ENCODE measurements around the gene TADA3.
A peak's percentile ranks its signal among the peaks of the same experiment; 100 is the strongest.

The TADA3 gene

DNA sequence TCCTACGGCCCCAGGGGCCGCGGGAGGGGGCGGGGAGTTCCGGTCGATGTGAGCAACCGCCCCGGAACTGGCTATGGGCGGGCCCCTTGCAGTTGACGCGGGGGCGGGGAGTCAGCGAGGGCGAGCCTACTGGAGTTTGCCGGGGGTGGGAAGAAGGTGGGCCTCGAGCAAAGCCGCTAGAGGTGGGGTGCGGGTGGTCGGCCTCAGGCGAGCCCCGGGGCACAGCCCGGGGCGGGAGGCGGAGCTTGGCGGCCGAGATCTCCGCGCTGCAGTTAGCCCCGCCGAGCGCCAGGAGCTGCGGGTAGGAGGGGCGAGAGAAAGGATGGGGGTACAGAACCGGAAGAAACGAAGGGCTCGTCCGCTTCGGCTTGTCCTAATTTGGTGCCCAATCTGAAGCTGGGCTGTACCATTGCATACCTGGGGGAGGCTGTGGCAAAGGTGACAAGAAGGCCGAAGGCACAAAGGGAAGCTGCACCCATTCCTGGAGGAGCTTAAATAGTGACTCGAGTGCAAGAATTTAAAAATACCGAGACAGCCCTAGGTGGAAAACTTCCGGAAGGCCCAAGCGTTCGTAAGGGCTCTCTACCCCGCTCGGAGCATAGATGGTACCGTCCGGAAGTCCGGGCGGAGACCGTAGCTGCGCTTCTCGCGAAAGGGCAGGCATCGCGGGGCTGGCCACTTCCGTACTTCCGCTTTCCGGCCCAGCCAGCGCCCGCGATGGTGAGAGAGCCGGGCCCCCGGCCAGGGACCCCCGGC, at the start of gene TADA3, which contains the start of gene ARPC4:
Gene TADA3 (minus strand): TSS at position 69 of the 756 bp plus-strand sequence. CDS start 1,007 bp downstream, outside the sequence.
Gene ARPC4 (plus strand): TSS at position 678 of the 756 bp plus-strand sequence. CDS start 40 bp downstream, at position 718.
- DNase-seq (ENCODE audit: low read depth): peak; percentile 92

DNA sequence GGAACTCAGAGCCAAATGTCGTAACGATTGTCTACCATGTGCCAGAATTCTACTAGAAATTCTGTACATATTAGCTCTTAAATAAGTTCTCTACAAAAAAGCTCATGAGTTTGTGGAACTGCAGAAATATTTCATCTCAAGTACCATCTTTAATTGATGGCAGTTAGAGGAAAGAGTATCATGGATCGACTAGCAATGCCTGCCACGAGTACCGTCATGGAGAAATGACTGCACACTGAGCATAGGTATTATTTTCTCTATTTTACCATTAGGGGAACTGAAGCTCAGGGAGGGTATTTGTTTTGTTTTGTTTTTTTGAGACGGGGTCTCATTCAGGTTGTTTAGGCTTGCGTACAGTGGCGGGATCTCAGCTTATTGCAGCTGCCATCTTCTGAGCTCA, 48.7 kb upstream of the TADA3 start:
- DNase-seq (ENCODE audit: low read depth): no peak

DNA sequence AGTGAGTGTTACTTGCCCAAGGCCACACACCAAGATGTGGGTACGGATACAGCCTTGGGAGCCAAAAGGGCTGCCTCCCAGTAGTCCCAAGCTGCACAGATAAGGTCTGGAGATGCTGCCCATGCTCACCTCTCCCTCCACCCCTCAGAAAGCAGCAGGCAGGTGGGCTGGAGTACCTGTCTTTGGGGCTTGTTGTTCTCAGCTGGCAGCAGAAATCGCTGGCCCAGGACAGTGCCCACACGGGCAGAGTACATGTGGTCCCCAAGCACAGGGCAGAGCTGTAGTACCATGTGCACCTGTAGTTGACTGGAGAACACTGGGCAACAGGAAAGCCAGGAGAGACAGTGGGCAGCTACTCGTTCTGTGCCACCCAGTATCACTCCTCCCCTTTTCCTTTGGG, 46.6 kb upstream of the TADA3 start:
- no peak for DNase-seq (ENCODE audit: low read depth)

DNA sequence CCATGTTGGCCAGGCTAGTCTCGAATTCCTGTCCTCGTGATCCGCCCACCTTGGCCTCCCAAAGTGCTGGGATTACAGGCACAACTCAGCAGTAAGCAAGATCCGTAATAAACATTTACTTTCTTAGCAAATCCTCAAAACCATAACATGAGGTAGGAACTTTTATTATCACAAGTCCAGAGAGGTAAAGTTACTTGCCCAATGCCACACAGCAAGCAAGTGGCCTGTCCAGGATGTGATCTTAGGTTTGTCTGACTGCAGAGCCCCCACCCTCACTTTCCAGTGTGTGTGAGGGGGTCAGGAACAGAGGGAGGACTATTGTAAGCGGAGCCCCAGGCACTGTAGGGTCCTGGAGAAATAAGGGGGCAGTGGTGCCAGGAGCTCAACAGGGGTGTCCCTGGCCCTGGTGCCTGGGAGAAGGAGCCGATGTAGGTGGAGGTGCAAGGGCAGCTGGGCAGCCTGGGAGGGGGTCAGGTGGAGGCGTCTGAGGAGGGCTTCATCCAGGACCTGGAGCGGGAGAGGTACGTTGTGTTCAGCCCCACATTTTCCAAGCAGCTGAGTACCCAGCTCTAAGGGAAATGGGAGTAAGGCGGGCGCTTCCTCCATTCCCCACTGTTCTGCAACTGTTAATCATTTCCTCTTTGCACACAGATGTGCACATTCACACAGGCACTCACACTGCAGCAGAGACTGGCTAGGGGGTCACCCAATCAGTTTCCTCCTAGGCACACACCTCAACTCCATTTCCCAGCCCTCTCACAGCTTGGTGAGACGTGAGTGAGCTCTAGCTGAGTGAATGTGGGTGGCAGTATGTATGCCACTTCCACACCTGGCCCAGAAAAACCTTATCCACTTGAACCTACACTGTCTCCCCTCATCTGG, 45.7 kb upstream of the TADA3 start:
- no peak for DNase-seq (ENCODE audit: low read depth)

DNA sequence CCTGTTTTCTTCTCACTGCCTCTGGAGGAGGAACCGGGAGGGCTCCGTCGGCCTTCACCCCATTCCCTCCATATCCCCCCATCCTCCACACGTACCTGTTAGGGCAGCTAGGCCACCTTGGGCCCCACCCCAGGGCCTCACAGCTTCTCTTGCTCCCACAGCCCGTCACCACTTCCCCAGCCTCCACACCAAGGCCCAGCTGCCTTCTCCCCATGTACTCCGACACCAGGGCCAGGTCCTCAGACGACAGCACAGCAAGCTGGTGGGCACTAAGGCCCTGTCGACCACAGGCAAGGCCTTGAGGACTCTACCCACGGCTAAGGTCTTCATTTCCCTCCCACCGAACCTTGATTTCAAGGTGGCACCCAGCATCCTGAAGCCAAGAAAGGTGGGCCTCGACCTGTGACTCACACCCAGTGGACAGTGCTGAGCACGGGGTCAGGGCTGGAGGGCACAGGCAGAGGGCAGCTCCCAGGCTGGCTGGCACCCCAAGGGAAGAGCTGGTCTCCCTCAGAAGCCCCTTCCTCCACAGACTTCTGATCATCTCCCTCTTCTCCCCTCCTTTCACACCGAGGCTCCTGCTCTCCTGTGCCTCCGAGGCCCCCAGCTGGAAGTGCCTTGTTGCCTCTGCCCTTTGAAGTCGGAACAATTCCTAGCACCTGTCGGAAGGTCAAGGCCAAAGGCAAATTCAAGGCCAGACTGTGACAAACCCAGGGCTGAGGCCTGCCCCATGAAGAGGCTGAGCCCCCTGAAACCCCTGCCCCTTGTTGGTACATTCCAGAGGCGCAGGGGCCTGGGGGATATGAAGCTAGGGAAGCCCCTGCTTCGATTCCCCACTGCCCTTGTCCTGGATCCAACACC, 42.5 kb upstream of the TADA3 start:
- DNase-seq (ENCODE audit: low read depth): no peak

DNA sequence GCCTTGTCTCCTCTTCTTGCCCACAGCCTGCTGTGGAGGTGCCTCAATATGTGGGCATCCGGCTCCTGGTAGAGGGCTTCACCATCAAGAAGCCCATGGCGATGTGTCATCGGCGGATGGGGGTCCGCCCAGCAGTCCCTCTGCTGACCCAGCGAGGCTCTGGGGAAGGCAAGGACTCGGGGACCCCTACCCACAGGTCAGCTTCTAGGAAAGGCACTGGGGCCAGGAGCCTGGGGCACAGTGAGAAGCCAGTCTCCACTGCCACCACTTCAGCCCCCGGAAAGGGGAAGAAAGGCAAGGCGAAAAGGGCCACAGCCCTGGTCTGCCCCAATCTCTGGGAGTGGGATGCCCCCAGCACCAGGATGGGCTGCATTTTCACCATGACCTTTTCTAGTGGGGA, 40.8 kb upstream of the TADA3 start:
- DNase-seq (ENCODE audit: low read depth): no peak

GRCh38 chr3:9831253-9831652, 39.0 kb upstream of the TADA3 start:
- DNase-seq (ENCODE audit: low read depth): no peak

- no peak for DNase-seq (ENCODE audit: low read depth)
Measured at GRCh38 chr3:9828801-9829755, 36.8 kb upstream of the TADA3 start.

- DNase-seq (ENCODE audit: low read depth): no peak
Measured at GRCh38 chr3:9826815-9827573, 34.7 kb upstream of the TADA3 start.

- DNase-seq (ENCODE audit: low read depth): no peak
Measured at GRCh38 chr3:9825451-9826040, 33.3 kb upstream of the TADA3 start.

GRCh38 chr3:9820946-9821345, 28.7 kb upstream of the TADA3 start:
- no peak for DNase-seq (ENCODE audit: low read depth)

DNA sequence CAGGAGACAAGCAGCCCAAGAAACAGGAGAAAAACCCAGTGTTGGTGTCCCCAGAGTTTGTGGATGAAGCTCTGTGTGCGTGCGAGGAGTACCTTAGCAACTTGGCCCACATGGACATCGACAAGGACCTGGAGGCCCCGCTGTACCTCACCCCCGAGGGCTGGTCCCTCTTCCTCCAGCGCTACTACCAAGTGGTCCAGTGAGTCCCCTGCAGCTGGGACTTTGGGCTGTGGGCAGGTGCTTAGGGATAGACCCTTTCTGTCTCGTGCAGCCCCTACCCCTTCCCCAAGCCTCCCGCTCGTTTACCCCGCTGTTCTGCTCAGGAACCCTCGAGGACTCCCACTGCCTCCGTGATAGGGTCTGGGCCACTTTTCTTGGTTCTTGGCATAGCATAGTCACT, 28.3 kb upstream of the TADA3 start:
- no peak for DNase-seq (ENCODE audit: low read depth)

DNA sequence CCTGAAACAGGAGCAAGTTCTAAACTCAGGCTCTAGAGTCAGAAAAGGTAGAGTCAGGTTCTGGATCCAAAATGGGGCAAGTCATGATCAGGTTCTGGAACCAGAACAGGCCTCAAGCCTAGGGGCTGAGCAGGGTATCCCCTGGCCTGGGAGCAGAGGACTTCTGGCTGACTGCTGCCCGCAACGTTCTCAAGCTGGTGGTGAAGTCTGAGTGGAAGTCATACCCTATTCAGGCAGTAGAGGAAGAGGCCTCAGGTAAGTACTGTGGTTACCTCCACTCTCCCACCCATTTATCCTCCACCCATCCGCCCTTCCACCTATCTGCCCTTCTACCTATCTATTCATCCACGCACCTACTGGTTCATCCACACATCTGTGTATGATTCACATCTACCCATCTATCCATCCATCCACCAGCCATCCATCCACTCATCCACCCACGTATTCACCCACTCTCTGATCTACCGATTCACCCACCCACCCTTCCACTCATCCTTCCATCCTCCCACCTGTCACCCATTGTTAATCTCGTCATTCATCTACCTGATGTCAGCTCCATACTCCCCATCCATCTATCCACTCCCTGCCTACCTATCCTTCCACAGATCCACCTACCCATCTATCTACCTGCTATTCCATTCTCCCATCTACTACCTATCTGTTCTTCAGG, 26.5 kb upstream of the TADA3 start:
- DNase-seq (ENCODE audit: low read depth): no peak

DNA sequence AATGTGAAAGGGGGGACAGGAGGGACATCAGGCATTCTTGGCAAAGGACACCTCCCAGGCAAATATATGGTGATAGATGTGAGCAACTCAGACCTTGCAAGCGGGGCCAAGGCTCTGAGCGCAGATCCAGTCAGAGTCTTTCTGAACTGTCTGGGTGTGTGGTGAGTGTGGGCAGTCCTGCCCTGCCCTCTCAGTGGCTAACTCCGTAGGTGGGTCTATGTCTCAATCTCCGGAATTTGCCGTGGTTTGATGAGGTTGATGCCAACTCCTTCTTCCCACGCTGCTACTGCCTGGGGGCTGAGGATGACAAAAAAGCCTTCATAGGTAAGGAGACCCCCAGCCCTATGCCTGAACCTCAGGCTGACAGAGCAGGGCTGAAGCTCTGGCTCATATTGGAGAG, 25.2 kb upstream of the TADA3 start:
- DNase-seq (ENCODE audit: low read depth): no peak

DNA sequence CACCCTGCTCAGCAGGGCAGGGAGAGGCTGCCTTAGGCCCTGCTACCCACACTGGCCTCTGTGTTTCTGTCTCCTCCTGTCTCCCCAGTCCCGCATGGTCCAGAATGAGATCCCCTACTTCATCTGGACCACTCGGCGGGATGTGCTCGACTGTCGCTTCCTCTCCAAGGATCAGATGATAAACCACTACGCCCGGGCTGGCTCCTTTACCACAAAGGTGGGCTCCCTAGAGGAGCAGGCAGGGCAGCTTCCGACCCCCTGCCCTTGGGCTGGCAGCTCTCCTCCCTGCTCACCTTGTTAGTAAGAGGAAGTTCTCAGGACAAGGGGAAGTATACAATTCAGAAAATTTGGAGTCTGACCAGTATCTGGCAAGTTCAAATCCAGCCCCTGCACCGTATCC, 23.7 kb upstream of the TADA3 start:
- no peak for DNase-seq (ENCODE audit: low read depth)

GRCh38 chr3:9812870-9813483, 20.7 kb upstream of the TADA3 start:
- no peak for DNase-seq (ENCODE audit: low read depth)

DNA sequence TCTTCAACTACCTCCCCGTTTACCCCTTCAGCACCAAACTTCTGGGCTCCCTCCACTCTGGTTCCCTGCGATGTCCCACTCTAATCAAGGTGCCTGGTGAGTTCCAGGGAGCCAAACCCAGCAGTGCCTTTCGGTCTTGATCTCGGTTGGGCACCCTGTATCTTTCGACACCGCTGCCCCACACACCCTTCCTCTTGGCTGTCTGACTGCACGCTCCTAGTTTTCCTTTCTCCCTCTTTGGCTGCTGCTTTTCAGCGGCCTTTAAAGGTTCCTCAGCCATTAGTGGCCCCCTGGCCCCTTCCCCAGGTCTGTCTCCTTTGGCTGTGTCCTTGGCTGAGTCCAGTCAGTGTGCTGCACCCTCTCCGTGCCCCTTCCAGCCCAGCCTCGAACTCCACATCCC, 18.6 kb upstream of the TADA3 start:
- DNase-seq (ENCODE audit: low read depth): no peak

DNA sequence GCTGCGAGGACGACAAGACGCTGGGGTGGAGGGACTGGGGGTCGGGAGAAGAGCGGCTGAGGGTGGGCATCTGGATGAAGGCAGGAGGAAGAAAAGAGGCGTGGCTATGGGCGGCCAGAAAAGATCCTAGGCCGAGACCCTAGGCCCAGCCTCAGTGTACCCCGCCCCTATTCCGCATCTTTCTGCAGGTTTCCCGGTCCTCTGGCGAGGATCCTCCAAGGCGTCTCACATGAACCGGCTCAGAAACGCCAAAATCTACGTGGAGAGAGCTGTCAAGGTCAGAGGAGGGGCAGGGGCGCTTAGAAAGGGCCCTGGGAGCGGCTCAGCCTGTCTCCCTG, 18.1 kb upstream of the TADA3 start:
- DNase-seq (ENCODE audit: low read depth): no peak
